Natural killer cell treated with Interleukin-12 subunit alpha and Interleukin-12 subunit beta and Interleukin-15 and Interleukin-18, amount 100 ng/mL, for 72 hours (primary cell): ENCODE data around the gene L3MBTL1. TPM values are rescaled to one million over a fixed set of nuclear protein-coding genes. Genes with fewer than 3 reads are reported as not detected.
A peak's percentile ranks its signal among the peaks of the same experiment; 100 is the strongest.

ENCODE experiments used
- ATAC-seq, 2 donors: fragments of 150-1000 bp; cut with Tn5 transposase in 1 of 2; sonication (Bioruptor Pico), chemical (Tn5 transposase) in 1 of 2; 2 replicates each; pipeline ENCODE4 v1.10.0; 2021
- DNase-seq: peaks from one replicate; pipeline ENCODE4 v3.0.0; 2022; ENCODE audit warnings: low spot score
- H3K27ac Mint-ChIP-seq, 2 donors: 1 replicate in 1 of 2; 2 replicates in 1 of 2; pipeline ENCODE4 v1.8.0; 2022; ENCODE audit warnings: mixed read lengths in 2 of 2, mild to moderate bottlenecking in 1 of 2, moderate library complexity in 1 of 2
- H3K27me3 Mint-ChIP-seq, 2 donors: 1 replicate in 1 of 2; 2 replicates in 1 of 2; pipeline ENCODE4 v1.8.0; 2022; ENCODE audit warnings: mixed read lengths in 2 of 2
- H3K36me3 Mint-ChIP-seq: one replicate; pipeline ENCODE4 v1.8.0; 2022; ENCODE audit warnings: mixed read lengths
- H3K4me1 Mint-ChIP-seq, 2 donors: 1 replicate in 1 of 2; 2 replicates in 1 of 2; pipeline ENCODE4 v1.8.0; 2022; ENCODE audit warnings: low read depth in 2 of 2, mixed read lengths in 2 of 2, mild to moderate bottlenecking in 1 of 2
- H3K4me3 Mint-ChIP-seq: one replicate; pipeline ENCODE4 v1.8.0; 2022; ENCODE audit warnings: mixed read lengths
- H3K9me3 Mint-ChIP-seq: 2 replicates; pipeline ENCODE4 v1.8.0; 2022; ENCODE audit warnings: mixed read lengths
- total RNA-seq, 2 donors: library from RNA; stranded (reverse); gene quantifications; one replicate each; pipeline ENCODE4 v1.2.3, GENCODE V29; 2022

The L3MBTL1 gene
- total RNA-seq, 2 donors from 2014 or later, result 7.0 to 12.9 TPM

DNA sequence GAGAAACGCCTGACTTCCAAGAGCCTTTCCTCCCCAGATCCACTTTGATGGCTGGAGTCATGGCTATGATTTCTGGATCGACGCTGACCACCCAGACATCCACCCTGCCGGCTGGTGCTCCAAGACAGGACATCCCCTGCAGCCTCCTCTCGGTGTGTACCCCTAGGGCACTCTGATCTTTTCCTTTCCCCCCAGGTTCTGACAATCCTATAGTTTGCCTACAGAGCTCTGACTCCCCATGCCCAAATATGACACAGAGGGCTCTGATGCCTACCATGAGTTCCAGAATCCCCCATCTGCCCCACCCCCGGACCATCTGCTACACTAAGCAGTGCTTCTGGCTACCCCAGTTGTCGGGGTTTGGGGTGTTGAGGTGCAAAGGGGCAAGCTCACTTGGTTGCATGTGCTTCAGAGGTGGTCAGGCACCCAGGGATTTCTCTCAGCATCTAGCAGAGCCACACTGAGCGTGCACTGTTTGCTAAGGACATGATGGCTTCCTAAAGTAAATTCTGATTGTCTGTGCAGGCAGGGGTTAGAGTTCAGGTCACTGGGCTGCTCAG is 27.4 kb downstream of the L3MBTL1 start:
- DNase-seq (no peak), ATAC-seq (no peak)
- Mint-ChIP-seq H3K9me3 (no peaks in the 10 kb centered on the region), H3K36me3 (no peaks in the 10 kb centered on the region), H3K4me1 (no peaks in the 10 kb centered on the region), H3K4me3 (no peak overlapping the region), H3K27ac (no peak overlapping the region), H3K27me3 (no peaks in the 10 kb centered on the region)

- H3K36me3 Mint-ChIP-seq, result no peaks in the 10 kb centered on the region
- no peaks in the 10 kb centered on the region for H3K4me1 Mint-ChIP-seq
- no peak overlapping the region for H3K4me3 Mint-ChIP-seq
- no peak for ATAC-seq
- H3K27ac Mint-ChIP-seq, result no peak overlapping the region
- no peaks in the 10 kb centered on the region for H3K27me3 Mint-ChIP-seq
- H3K9me3 Mint-ChIP-seq, result no peaks in the 10 kb centered on the region
- no peak for DNase-seq
Measured at GRCh38 chr20:43535370-43536004, 28.0 kb downstream of the L3MBTL1 start.

DNA sequence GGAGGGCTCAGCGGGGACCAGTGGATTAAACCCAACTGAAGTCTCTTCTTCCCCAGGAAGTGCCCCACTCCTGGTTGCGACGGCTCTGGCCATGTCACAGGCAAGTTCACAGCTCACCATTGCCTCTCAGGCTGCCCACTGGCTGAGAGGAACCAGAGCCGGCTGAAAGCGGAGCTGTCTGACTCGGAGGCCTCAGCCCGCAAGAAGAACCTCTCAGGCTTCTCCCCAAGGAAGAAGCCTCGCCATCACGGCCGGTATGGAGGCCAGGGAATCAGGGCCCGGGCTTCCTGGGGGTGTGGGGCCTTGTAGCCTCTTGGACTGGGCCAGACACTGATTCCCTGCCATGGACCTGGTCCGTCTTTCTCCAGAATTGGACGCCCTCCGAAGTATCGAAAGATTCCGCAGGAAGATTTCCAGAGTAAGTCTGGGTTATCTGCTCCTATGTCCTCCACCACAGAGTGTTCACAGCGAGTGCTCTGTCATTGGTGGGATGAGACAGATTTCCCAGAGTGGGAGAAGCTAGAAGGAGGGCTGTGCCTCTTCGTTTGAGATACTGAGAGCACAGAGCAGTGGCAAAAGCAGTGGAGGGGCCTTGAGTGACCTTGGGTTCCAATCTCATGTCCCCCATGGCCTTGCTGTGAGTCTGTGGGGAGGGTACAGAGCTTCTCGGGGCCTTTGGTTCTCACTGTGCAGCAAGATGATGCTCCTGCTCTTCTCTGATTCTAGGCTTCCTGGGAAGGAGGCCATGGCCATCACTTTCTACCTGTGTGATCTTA is 28.7 kb downstream of the L3MBTL1 start:
- Mint-ChIP-seq H3K27me3 (no peaks in the 10 kb centered on the region), H3K4me3 (no peak overlapping the region), H3K4me1 (no peaks in the 10 kb centered on the region), H3K27ac (no peak overlapping the region), H3K9me3 (no peaks in the 10 kb centered on the region), H3K36me3 (no peaks in the 10 kb centered on the region)
- DNase-seq, result no peak
- no peak for ATAC-seq

DNA sequence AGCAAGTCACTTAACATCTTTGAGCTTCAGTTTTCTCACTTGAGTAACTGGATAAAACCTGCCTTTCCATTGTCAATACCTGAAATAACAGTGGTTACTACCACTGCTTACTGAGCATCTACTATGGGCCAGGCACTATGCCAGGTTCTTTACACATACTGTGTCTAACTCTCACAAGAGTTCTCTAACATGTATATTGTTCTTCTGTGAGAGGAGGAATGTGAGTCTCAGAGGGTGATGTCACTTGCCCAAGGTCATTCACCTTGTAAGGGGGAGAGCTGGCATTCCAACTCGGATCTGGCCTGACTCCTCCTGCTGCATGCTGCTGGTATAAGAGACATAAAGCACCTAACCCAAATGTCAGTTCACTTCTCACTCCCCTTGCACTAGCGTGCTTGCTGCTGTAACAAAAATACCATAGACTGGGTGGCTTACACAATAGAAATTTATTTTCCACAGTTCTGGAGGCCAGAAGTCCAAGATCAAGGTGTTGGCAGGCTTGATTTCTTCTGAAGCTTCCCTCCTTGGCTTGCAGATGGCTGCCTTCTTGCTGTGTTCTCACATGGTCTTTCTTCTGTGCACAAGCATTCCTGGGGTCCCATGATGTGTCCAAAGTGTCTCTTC is 29.4 kb downstream of the L3MBTL1 start:
- H3K9me3 Mint-ChIP-seq, result no peaks in the 10 kb centered on the region
- no peak overlapping the region for H3K27ac Mint-ChIP-seq
- H3K4me3 Mint-ChIP-seq, result no peak overlapping the region
- H3K36me3 Mint-ChIP-seq, result no peaks in the 10 kb centered on the region
- H3K27me3 Mint-ChIP-seq, result no peaks in the 10 kb centered on the region
- ATAC-seq, result no peak
- H3K4me1 Mint-ChIP-seq, result no peaks in the 10 kb centered on the region
- DNase-seq, result no peak

- Mint-ChIP-seq H3K9me3 (no peaks in the 10 kb centered on the region), H3K4me3 (no peak overlapping the region), H3K27me3 (no peaks in the 10 kb centered on the region), H3K36me3 (no peaks in the 10 kb centered on the region), H3K27ac (no peak overlapping the region), H3K4me1 (no peaks in the 10 kb centered on the region)
- ATAC-seq, result peak in 1 of 2 donors; percentile 42
- no peak for DNase-seq
Measured at GRCh38 chr20:43537921-43538877, 30.7 kb downstream of the L3MBTL1 start.

DNA sequence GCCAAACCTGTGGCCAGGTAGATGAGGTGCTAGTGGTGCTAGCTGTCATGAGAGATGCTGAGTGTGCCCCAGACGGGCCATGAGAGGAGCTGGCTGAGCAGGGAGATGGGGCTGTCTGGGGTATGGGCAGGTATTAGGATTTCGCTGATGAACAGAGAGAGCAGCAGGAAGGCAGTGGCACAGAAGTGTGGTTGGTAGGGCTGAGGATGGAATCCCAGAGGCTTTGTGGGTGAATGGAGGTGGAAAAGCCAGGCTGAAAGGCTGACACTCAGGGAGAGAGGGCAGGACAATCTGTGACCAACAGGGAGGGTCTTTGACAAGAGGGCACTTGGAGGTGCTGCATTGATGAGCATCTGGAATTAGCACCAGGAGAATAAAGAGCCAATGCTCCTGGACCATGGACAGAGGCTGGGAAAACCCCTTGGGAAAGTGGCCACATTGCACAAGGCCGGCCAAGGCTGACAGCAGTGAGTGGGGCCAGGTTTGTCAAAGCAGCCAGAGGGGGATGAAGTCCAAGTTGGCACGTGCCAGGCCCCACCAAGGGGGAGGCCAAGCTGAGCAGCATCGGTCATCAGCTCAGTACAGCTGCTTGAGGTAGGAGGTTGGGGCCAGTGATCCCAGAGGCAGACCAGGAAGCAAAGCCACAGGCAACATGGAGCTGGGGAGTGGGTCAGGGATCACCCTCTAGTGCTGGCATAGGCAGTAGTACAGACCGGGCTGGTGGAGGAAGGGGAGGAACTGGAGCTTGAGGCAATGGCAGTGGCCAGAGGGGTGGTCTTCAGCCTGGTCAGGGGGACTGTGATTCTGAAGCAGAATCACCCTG is 31.6 kb downstream of the L3MBTL1 start:
- no peak overlapping the region for H3K4me3 Mint-ChIP-seq
- no peaks in the 10 kb centered on the region for H3K4me1 Mint-ChIP-seq
- peak overlapping the region in 1 of 2 donors; percentile 47 for H3K27ac Mint-ChIP-seq
- no peaks in the 10 kb centered on the region for H3K27me3 Mint-ChIP-seq
- no peaks in the 10 kb centered on the region for H3K9me3 Mint-ChIP-seq
- no peak for DNase-seq
- H3K36me3 Mint-ChIP-seq, result no peaks in the 10 kb centered on the region
- ATAC-seq, result no peak

GRCh38 chr20:43539975-43540672 is 32.6 kb downstream of the L3MBTL1 start:
- Mint-ChIP-seq H3K4me3 (no peak overlapping the region), H3K36me3 (no peaks in the 10 kb centered on the region), H3K9me3 (no peaks in the 10 kb centered on the region), H3K27ac (no peak overlapping the region), H3K27me3 (no peaks in the 10 kb centered on the region), H3K4me1 (no peaks in the 10 kb centered on the region)
- no peak for DNase-seq
- ATAC-seq, result no peak

DNA sequence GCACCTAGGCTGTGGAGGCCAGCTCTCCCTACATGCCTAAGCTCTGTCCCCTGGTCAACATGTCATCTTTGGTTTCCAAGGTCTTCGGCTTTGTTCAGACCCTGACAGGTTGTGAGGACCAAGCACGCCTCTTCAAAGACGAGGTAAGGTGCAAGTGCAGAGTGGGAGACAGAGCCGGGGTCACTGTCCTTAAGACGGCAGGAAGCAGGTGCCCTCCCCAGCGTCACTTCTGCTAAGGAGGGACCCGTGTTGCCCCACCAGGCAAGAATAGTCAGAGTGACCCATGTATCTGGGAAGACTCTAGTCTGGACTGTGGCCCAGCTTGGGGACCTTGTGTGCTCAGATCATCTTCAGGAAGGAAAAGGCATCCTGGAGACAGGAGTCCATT is 33.2 kb downstream of the L3MBTL1 start:
- Mint-ChIP-seq H3K27me3 (no peaks in the 10 kb centered on the region), H3K4me3 (no peak overlapping the region), H3K27ac (no peak overlapping the region), H3K4me1 (no peaks in the 10 kb centered on the region), H3K9me3 (no peaks in the 10 kb centered on the region), H3K36me3 (no peaks in the 10 kb centered on the region)
- peak in 1 of 2 donors; percentile 40 for ATAC-seq
- DNase-seq, result no peak

- ATAC-seq (no peak), DNase-seq (no peak)
- Mint-ChIP-seq H3K9me3 (no peaks in the 10 kb centered on the region), H3K27ac (no peak overlapping the region), H3K4me3 (no peak overlapping the region), H3K4me1 (no peaks in the 10 kb centered on the region), H3K27me3 (no peaks in the 10 kb centered on the region), H3K36me3 (no peaks in the 10 kb centered on the region)
Measured at GRCh38 chr20:43541214-43541613, 33.7 kb downstream of the L3MBTL1 start.

GRCh38 chr20:43542161-43542560 is 34.7 kb downstream of the L3MBTL1 start:
- Mint-ChIP-seq H3K36me3 (no peaks in the 10 kb centered on the region), H3K4me1 (no peaks in the 10 kb centered on the region), H3K4me3 (no peak overlapping the region), H3K27me3 (no peaks in the 10 kb centered on the region), H3K9me3 (no peaks in the 10 kb centered on the region), H3K27ac (no peak overlapping the region)
- DNase-seq (no peak), ATAC-seq (no peak)

GRCh38 chr20:43542674-43543073 is 35.2 kb downstream of the L3MBTL1 start:
- ATAC-seq (no peak), DNase-seq (no peak)
- H3K4me3 Mint-ChIP-seq, result no peak overlapping the region
- no peaks in the 10 kb centered on the region for H3K36me3 Mint-ChIP-seq
- no peaks in the 10 kb centered on the region for H3K4me1 Mint-ChIP-seq
- H3K9me3 Mint-ChIP-seq, result no peaks in the 10 kb centered on the region
- no peaks in the 10 kb centered on the region for H3K27me3 Mint-ChIP-seq
- no peak overlapping the region for H3K27ac Mint-ChIP-seq

DNA sequence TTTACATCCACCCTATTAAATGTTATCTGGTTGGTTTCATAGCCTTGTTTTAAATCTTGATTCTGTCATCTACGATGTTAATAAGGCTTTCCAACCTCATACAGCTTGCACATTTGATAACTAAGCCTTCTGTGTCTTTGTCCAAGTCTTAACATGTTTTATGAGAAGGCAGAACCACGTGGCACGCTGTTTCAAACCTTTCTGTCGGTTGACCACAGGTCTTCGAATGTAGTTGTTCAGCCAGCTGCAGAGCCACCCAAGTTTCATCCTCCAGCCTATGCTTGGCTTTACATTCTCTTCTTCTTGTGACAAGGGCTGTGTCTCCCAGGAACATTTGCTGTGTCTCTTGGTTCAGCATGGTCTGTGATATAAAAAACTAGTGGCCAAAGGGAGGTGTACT is 35.6 kb downstream of the L3MBTL1 start:
- no peak for ATAC-seq
- H3K27me3 Mint-ChIP-seq, result no peaks in the 10 kb centered on the region

More for the DNA sequence above, 35.6 kb downstream of the L3MBTL1 start:
- H3K36me3 Mint-ChIP-seq, result no peaks in the 10 kb centered on the region
- DNase-seq, result no peak
- no peaks in the 10 kb centered on the region for H3K9me3 Mint-ChIP-seq
- no peaks in the 10 kb centered on the region for H3K4me1 Mint-ChIP-seq
- no peak overlapping the region for H3K4me3 Mint-ChIP-seq
- no peak overlapping the region for H3K27ac Mint-ChIP-seq
